ENCODE data around the gene WTAP.
"Not testable (repeated sequence)": the region's sequence is repeated elsewhere in the genome, so short reads cannot be mapped to it uniquely, and the experiment has no call there.

Gene WTAP

GRCh38 chr6:159693894-159694545 is 33.3 kb upstream of the WTAP start:
- DNase-seq (ENCODE audit: low read depth), result no peak

- DNase-seq (ENCODE audit: low read depth), result no peak
These were observed 31.3 kb upstream of the WTAP start for GRCh38 chr6:159695984-159696383.

GRCh38 chr6:159700970-159701369 is 26.3 kb upstream of the WTAP start:
- no peak for DNase-seq (ENCODE audit: low read depth)

- DNase-seq (ENCODE audit: low read depth), result no peak
These were observed 25.8 kb upstream of the WTAP start for GRCh38 chr6:159701413-159701999.

- DNase-seq (ENCODE audit: low read depth), result not testable (repeated sequence)
These were observed 16.7 kb upstream of the WTAP start for GRCh38 chr6:159710603-159711002.

- DNase-seq (ENCODE audit: low read depth), result not testable (repeated sequence)
These were observed 14.9 kb upstream of the WTAP start for GRCh38 chr6:159712389-159712788.

GRCh38 chr6:159713984-159714383 is 13.3 kb upstream of the WTAP start:
- no peak for DNase-seq (ENCODE audit: low read depth)

GRCh38 chr6:159714404-159714803 is 12.9 kb upstream of the WTAP start:
- no peak for DNase-seq (ENCODE audit: low read depth)

GRCh38 chr6:159715166-159715565 is 12.1 kb upstream of the WTAP start:
- no peak for DNase-seq (ENCODE audit: low read depth)

- DNase-seq (ENCODE audit: low read depth), result no peak
These were observed 11.7 kb upstream of the WTAP start for GRCh38 chr6:159715605-159716004.

GRCh38 chr6:159716247-159717096 is 10.8 kb upstream of the WTAP start:
- DNase-seq (ENCODE audit: low read depth), result no peak

- DNase-seq (ENCODE audit: low read depth), result no peak
These were observed 8.7 kb upstream of the WTAP start for GRCh38 chr6:159718634-159719033.

GRCh38 chr6:159719287-159719686 is 8.0 kb upstream of the WTAP start:
- DNase-seq (ENCODE audit: low read depth), result no peak

GRCh38 chr6:159720708-159721107 is 6.6 kb upstream of the WTAP start:
- DNase-seq (ENCODE audit: low read depth), result no peak

- not testable (repeated sequence) for DNase-seq (ENCODE audit: low read depth)
These were observed 5.3 kb upstream of the WTAP start for GRCh38 chr6:159721981-159722380.

- no peak for DNase-seq (ENCODE audit: low read depth)
These were observed 4.7 kb upstream of the WTAP start for GRCh38 chr6:159722655-159723054.

GRCh38 chr6:159723259-159723658 is 4.0 kb upstream of the WTAP start:
- no peak for DNase-seq (ENCODE audit: low read depth)

- no peak for DNase-seq (ENCODE audit: low read depth)
These were observed 2.5 kb upstream of the WTAP start for GRCh38 chr6:159724778-159725177.

- not testable (repeated sequence) for DNase-seq (ENCODE audit: low read depth)
These were observed 2.1 kb upstream of the WTAP start for GRCh38 chr6:159725208-159725607.

GRCh38 chr6:159726255-159726917 is 920 bp upstream of the WTAP start:
- DNase-seq (ENCODE audit: low read depth), result no peak

GRCh38 chr6:159727717-159728445 is 575 bp downstream of the WTAP start:
- no peak for DNase-seq (ENCODE audit: low read depth)

GRCh38 chr6:159728531-159728964 is 1.2 kb downstream of the WTAP start:
- no peak for DNase-seq (ENCODE audit: low read depth)
